ENCODE data around the gene SACM1L. TPM values are rescaled to one million over a fixed set of nuclear protein-coding genes. Genes with fewer than 3 reads are reported as not detected.

SACM1L gene
- total and polyA plus RNA-seq, 2 donors (not counting 3 experiments of a cell fraction or from before 2014, with no cell fraction given) = 11.9 to 39.9 TPM

- Histone ChIP-seq H2AFZ (ENCODE audit: low read depth, low read length) (no peak overlapping the region), H3K9me3 (replicated peaks; ENCODE audit: control insufficient read depth, insufficient read depth, low read length) (no peaks in the 10 kb centered on the region), H3K4me3 (replicated peaks in 1 of 3; ENCODE audit: insufficient read depth in 1 of 3, low read depth in 1 of 3, low read length in 3 of 3) (no peak overlapping the region), H4K20me1 (replicated peaks; ENCODE audit: control insufficient read depth, extremely low read depth, insufficient read depth, low read length) (no peaks in the 10 kb centered on the region), H3K36me3 (ENCODE audit: control insufficient read depth in 2 of 2, extremely low read depth in 1 of 2, insufficient read depth in 2 of 2, low read length in 2 of 2) (peaks cover 0 to 1% of the 10 kb centered on the region in 2 experiments), H3K27ac (ENCODE audit: insufficient read depth, low read depth, low read length) (no peak overlapping the region), H3K79me2 (ENCODE audit: control insufficient read depth, insufficient read depth, low read length) (peaks cover 55% of the 10 kb centered on the region), H3K27me3 (ENCODE audit: control insufficient read depth in 2 of 2, insufficient read depth in 2 of 2, low read length in 2 of 2) (no peaks in the 10 kb centered on the region), H3K4me1 (ENCODE audit: control insufficient read depth, extremely low read depth, insufficient read depth, low read length) (peaks cover 64% of the 10 kb centered on the region), H3K9ac (replicated peaks; ENCODE audit: extremely low read depth, insufficient read depth, low read length) (no peak overlapping the region), H3K4me2 (ENCODE audit: insufficient read depth, low read length) (no peak overlapping the region), H3K9me1 (replicated peaks; ENCODE audit: control insufficient read depth, extremely low read depth, insufficient read depth, low read length) (no peaks in the 10 kb centered on the region)
- BruUV-seq (replicated peaks) = no TSS peak
- FAIRE-seq (no peak), DNase-seq (ENCODE audit: low read depth, low spot score) (no peak)
- ChIA-PET POLR2A (no interaction called here), CTCF (interaction anchor here (0.9 to 1.5 kb wide), 3 partner anchors 14 to 48 kb away, joined by 3 to 6 read pairs (median 3); partner anchors contain the start of genes LIMD1 and SACM1L)
- TF ChIP-seq EZH2 (IDR thresholded peaks at IDR 0.05; ENCODE audit: borderline replicate concordance, low read depth, low read length, severe bottlenecking) (no peak), POLR2A (IDR thresholded peaks at IDR 0.05; ENCODE audit: low read depth, low read length) (no peak), POLR2AphosphoS5 (IDR thresholded peaks at IDR 0.05; ENCODE audit: insufficient read depth, low read depth, low read length) (no peak), GATA2 (IDR thresholded peaks at IDR 0.05; ENCODE audit: insufficient read depth, insufficient read length, low read depth, low read length) (no peak), JUN (IDR thresholded peaks at IDR 0.05; ENCODE audit: borderline replicate concordance, insufficient read depth, insufficient read length, low read depth) (no peak), MYC (IDR thresholded peaks at IDR 0.05; ENCODE audit: low read depth, low read length) (no peak), FOS (IDR thresholded peaks at IDR 0.05; ENCODE audit: borderline replicate concordance, insufficient read depth, low read length) (no peak)
- TF ChIP-seq, protein P1, sequence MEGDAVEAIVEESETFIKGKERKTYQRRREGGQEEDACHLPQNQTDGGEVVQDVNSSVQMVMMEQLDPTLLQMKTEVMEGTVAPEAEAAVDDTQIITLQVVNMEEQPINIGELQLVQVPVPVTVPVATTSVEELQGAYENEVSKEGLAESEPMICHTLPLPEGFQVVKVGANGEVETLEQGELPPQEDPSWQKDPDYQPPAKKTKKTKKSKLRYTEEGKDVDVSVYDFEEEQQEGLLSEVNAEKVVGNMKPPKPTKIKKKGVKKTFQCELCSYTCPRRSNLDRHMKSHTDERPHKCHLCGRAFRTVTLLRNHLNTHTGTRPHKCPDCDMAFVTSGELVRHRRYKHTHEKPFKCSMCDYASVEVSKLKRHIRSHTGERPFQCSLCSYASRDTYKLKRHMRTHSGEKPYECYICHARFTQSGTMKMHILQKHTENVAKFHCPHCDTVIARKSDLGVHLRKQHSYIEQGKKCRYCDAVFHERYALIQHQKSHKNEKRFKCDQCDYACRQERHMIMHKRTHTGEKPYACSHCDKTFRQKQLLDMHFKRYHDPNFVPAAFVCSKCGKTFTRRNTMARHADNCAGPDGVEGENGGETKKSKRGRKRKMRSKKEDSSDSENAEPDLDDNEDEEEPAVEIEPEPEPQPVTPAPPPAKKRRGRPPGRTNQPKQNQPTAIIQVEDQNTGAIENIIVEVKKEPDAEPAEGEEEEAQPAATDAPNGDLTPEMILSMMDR (IDR thresholded peaks at IDR 0.05; ENCODE audit: extremely low read depth in 1 of 2, insufficient read depth in 1 of 2, low read depth in 1 of 2, low read length in 2 of 2) = no peak
- TF ChIP-seq, protein P2, sequence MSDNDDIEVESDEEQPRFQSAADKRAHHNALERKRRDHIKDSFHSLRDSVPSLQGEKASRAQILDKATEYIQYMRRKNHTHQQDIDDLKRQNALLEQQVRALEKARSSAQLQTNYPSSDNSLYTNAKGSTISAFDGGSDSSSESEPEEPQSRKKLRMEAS (IDR thresholded peaks at IDR 0.05; ENCODE audit: insufficient read depth, insufficient read length) = no peak
- dilution Hi-C loops (cut with MboI; ENCODE audit: extremely low pct_ligation_motif_present, low sequenced_read_pairs) = no loop called here
- intact Hi-C loops (cut with micrococcal nuclease) = no loop called here
Measured at GRCh38 chr3:45641756-45642155, 47.4 kb upstream of the SACM1L start.

All from endothelial cell of umbilical vein (primary cell).